UCSD-AML1 (cell line): ENCODE data around the gene MS4A15.
"Not testable (repeated sequence)": the region's sequence is repeated elsewhere in the genome, so short reads cannot be mapped to it uniquely, and the experiment has no call there.

Experiments used
- DNase-seq: peaks from one replicate; lab custom pipeline; 2025; ENCODE audit not compliant: unreplicated experiment; lab: John Stamatoyannopoulos, UW

MS4A15 gene

DNA sequence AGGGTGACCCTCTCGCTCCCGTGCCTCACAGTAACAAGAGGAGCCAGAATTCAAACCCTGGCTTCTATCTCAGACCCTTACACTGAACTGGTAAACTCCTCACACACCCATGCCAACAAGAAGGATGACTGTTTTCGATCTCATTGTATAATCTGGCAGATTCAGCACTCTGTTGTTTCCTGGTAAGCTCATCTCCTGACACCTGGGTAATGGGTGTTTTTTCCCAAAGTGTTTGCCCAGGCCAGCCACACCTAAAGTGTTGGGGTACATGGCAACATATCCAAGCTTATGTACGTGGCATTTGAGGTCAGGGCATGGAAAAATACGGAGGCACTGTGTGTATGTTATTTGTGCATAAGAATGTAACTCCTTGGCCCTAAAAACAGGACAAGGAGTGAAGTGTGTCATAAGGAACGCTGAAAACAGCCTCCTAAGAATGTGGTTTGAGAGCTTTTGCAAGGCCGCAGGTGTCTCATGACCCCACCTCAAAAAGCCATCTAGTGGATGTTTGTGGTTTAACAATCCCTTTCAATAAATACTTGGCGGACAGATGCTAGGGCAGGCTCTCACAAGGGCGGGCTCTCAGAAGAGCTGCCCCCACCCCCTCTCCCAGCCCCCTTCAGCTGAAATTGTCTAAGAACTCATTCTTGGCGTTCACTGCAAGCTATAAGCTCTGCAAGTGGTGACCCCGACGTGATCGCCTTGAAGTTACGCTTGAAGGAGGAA is at the start of gene MS4A15:
TSS of gene MS4A15 (plus strand) at position 561 of the 726 bp plus-strand sequence. CDS start 6,867 bp downstream, outside the sequence.
- DNase-seq = no peak

GRCh38 chr11:60706931-60707330 is 49.7 kb upstream of the MS4A15 start:
- no peak for DNase-seq

- no peak for DNase-seq
Measured at GRCh38 chr11:60710482-60710881, 46.2 kb upstream of the MS4A15 start.

GRCh38 chr11:60711276-60711675 is 45.4 kb upstream of the MS4A15 start:
- DNase-seq = no peak

DNA sequence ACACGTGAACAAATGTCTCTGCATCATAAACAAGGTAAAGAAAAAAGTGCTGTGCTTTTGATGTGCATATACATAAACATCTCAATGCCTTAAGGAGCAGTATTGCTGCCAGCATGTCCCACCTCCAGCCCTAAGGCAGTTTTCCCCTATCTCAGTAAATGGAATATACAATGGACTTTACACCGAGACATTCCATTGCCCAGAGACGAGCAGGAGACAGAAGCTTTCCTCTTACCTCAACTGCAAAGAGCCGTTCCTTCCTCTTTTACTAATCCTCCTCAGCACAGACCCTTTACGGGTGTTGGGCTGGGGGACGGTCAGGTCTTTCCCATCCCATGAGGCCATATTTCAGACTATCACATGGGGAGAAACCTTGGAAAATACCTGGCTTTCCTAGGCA is 43.2 kb upstream of the MS4A15 start:
- not testable (repeated sequence) for DNase-seq

DNA sequence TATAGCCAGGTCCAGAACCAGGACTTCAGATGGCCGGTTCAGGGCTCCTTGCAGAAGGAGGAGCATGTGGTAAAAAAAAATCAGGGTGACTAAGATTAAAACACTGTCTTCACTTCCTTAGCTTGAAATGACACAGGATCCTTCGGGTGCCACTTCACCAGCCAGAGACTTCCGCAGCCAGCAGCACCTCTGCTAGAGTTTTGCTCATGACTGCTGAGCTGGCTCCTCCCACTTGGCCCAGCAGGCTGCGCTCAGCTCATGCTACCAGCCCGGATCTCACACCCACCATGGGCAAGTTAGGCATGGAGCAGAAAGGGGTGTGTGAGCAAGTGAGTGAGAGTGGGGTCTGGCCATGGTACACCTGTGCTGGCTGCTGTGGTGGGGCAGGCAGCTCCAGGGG is 38.7 kb upstream of the MS4A15 start:
- DNase-seq = no peak

- no peak for DNase-seq
Measured at GRCh38 chr11:60718524-60719316, 37.9 kb upstream of the MS4A15 start.

- no peak for DNase-seq
Measured at GRCh38 chr11:60719391-60719790, 37.3 kb upstream of the MS4A15 start.

DNA sequence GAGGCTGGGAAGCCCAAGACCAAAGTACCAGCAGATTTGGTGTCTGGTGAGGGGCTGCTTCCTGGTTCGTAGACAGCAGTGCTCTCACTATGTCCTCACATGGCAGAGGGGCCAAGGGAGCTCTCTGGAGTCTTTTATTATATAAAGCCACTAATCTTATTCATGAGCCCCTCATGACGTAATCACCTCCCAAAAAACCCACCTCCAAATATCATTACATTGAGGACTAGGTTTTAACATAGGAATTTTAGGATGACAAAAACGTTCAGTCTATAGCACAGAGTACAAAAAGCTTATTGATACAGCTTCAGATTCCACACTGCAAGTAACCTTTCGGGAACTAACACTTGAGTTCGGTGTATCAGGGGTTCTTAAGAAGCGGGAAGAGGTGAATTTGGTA is 36.2 kb upstream of the MS4A15 start:
- no peak for DNase-seq

DNA sequence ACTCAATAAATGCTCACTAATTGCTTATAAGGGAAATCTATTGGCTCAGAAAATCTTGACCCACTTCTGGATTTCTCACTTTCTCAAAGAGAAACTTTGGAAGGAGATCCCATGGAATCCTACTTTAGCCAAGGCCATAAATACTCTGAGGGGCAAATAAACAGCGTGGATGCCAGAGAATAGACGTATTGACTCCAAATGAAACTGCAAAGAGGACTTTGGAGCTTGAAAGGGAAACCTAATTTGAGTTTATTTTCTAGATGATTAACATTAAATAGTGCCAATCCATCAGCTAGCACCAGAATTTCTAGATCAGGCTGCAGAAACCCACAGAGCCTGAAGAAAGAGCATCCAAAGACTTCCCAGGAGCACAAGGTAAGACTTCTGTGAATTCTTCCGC is 32.2 kb upstream of the MS4A15 start, which contains the start of gene MS4A18:
TSS of gene MS4A18 (plus strand) at position 301 of the 400 bp plus-strand sequence.
- DNase-seq = no peak

DNA sequence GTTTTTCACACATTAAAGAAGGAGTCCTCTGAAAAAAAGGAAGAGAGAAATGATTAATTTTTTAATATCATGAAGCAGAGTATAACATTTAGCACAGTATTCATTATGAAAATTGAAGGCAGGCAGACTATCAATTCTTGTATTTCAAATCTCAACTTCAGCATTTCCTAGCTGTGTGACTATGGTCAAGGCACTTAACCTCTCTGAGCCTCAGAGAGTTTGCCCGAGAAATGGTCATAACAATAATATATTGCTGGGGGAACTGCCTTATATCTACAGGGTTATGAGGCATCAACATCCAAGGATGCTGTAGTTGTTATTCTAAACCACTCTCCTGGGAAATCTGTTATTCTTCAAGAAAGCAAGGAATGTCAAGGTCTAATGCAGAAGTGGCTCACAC is 31.1 kb upstream of the MS4A15 start:
- DNase-seq = no peak

GRCh38 chr11:60731586-60731985 is 25.1 kb upstream of the MS4A15 start:
- DNase-seq = no peak

- DNase-seq = no peak
Measured at GRCh38 chr11:60734279-60734678, 22.4 kb upstream of the MS4A15 start.

DNA sequence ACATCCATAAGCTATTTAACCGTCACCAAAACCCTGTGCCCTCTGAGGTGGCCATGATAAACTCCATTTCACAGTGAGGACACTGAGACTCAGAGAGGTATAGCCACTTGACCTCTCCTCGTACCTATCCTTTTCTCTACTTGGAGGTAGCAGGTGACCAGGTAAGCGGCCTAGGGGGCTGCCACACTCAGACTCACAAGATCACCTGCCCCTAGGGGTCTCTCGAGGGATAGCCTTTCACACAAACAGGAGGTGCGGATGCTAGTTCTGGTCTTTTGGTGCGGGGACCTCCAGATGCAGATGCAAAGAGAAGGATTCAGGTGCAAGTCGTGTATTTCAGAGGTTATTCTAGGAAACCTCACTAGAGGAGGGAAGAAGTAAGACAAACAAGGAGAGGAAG is 17.6 kb upstream of the MS4A15 start:
- no peak for DNase-seq

GRCh38 chr11:60740573-60740972 is 16.1 kb upstream of the MS4A15 start:
- no peak for DNase-seq

- no peak for DNase-seq
Measured at GRCh38 chr11:60741421-60741820, 15.2 kb upstream of the MS4A15 start.

GRCh38 chr11:60743058-60743457 is 13.6 kb upstream of the MS4A15 start:
- no peak for DNase-seq

GRCh38 chr11:60744114-60744513 is 12.6 kb upstream of the MS4A15 start:
- no peak for DNase-seq

DNA sequence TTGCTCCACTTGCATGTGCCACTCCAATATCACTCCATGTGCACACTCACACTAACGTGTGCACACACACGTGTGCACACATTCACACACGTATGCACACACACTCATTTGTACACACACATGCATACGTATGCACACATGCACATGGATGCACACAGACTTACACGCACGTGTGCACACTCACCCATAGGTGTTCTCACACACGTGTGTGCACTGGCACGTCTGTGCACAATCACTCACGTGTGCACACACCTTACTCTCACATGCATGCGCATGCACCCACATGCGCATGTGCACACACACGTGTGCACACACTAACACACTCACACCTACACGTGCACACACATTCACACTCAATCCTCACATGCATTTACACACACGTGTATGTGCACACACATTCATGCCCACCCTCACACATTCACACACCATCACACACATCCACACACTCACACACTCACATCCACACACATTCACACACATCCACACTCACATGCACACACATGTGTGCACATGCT is 9.3 kb upstream of the MS4A15 start:
- no peak for DNase-seq

- DNase-seq = no peak
Measured at GRCh38 chr11:60748225-60748624, 8.4 kb upstream of the MS4A15 start.

DNA sequence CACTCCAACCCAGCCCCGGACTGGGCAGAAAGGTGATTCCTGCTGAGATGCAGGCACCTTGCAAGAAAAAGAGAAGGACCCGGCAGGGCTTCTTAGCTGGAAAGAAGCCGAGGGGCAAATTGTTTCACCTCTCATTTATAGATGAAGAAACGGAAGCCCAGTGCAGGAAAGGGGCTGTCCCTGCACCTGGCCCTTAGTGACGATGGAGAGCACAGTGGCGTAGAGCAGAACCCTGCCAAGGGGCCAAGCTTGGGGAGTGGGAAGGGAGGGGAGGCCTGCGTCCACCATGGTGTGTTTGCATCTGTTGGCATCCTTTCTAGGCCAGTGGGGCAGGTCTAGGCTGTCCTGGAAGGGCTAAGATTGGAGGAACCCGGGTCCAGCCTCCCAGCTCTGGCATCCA is 7.8 kb upstream of the MS4A15 start:
- DNase-seq = no peak

DNA sequence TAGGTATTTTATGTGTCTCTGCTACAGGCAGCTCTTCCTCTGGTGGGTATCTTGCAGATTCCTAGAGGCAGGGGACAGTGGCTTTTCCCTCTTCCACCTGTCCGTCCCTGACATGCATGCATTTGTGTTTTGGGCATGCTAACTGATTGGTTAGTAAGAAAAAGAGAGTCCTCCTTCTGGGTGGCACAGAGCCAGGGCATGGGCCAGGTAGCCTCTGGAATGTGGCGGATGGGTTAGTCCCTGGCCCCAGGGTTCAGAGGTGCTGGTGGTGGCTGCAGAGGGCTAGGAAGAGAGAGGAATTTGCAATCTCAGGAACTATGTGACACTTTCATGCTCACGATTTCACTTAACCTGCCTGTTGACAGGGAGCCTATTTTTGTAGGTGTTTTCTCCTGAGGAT is 5.8 kb upstream of the MS4A15 start:
- DNase-seq = no peak
